Uterus (tissue), 2 donors: Measurements from ENCODE around the gene CALHM2.

ENCODE experiments used
- CTCF ChIP-seq, 4 experiments: fragments of 200-600 bp in 2 of 4; fragments of 450-650 bp in 2 of 4; sonication (generic) in 2 of 4; IDR thresholded peaks; one replicate each; pipeline ENCODE4 v1.5.1; 2016 to 2019; ENCODE audit warnings: antibody characterized with exemption in 4 of 4, mild to moderate bottlenecking in 2 of 4, moderate library complexity in 1 of 4
- POLR2A ChIP-seq, 2 donors: fragments of 450-650 bp; IDR thresholded peaks; one replicate each; pipeline ENCODE4 v1.6.1; 2016; ENCODE audit warnings: antibody characterized with exemption in 2 of 2, mild to moderate bottlenecking in 1 of 2, moderate library complexity in 1 of 2

GRCh38 chr10:103457896-103458583 is 5.9 kb upstream of the CALHM2 start:
- TF ChIP-seq CTCF (IDR thresholded peaks at IDR 0.05) = no peak
- TF ChIP-seq POLR2A (IDR thresholded peaks at IDR 0.05) = no peak
